Left ventricle myocardium inferior (tissue), 1 donor: ENCODE measurements around the gene SORBS2. TPM values are rescaled to one million over a fixed set of nuclear protein-coding genes. Genes with fewer than 3 reads are reported as not detected.
A peak's percentile ranks its signal among the peaks of the same experiment; 100 is the strongest.

Experiments used
- DNase-seq: peaks from one replicate; pipeline ENCODE4 v3.0.0-alpha.2; 2020
- H3K27ac ChIP-seq: fragments of 200-600 bp; replicated peaks from 2 replicates; pipeline ENCODE4 v1.8.0; 2021
- H3K27me3 ChIP-seq: fragments of 200-600 bp; 2 replicates; pipeline ENCODE4 v1.8.0; 2021; ENCODE audit warnings: low read depth
- H3K36me3 ChIP-seq: fragments of 200-600 bp; 2 replicates; pipeline ENCODE4 v1.8.0; 2021
- H3K4me1 ChIP-seq: fragments of 200-600 bp; 2 replicates; pipeline ENCODE4 v1.8.0; 2021
- H3K4me3 ChIP-seq: fragments of 200-600 bp; 2 replicates; pipeline ENCODE4 v1.8.0; 2021; ENCODE audit warnings: mild to moderate bottlenecking, moderate library complexity
- H3K9me3 ChIP-seq: fragments of 200-600 bp; replicated peaks from 2 replicates; pipeline ENCODE4 v1.8.0; 2021
- intact Hi-C: fragments of 100-400 bp; cut with micrococcal nuclease; formaldehyde crosslinking; loops from one replicate; pipeline ENCODE4 v1.11.0; 2022
- total RNA-seq: library from RNA; stranded (reverse); fragmentation: NEBNext Ultra II Directional; extraction: Animal tissue kit (Norgen Biotek cat#: 25700); gene quantifications from one replicate; pipeline ENCODE4 v1.2.1, GENCODE V29; 2021
- TF ChIP-seq, protein P1 (sequence below): fragments of 200-600 bp; IDR thresholded peaks from 2 replicates; pipeline ENCODE4 v1.8.0; 2021; ENCODE audit warnings: antibody characterized with exemption, mild to moderate bottlenecking, borderline replicate concordance
- donor health status: DM: no; HTN: yes; CAD: no; lungs with severe emphysema.

The SORBS2 gene
- total RNA-seq, 1 donor from 2014 or later: 1,282 TPM

DNA sequence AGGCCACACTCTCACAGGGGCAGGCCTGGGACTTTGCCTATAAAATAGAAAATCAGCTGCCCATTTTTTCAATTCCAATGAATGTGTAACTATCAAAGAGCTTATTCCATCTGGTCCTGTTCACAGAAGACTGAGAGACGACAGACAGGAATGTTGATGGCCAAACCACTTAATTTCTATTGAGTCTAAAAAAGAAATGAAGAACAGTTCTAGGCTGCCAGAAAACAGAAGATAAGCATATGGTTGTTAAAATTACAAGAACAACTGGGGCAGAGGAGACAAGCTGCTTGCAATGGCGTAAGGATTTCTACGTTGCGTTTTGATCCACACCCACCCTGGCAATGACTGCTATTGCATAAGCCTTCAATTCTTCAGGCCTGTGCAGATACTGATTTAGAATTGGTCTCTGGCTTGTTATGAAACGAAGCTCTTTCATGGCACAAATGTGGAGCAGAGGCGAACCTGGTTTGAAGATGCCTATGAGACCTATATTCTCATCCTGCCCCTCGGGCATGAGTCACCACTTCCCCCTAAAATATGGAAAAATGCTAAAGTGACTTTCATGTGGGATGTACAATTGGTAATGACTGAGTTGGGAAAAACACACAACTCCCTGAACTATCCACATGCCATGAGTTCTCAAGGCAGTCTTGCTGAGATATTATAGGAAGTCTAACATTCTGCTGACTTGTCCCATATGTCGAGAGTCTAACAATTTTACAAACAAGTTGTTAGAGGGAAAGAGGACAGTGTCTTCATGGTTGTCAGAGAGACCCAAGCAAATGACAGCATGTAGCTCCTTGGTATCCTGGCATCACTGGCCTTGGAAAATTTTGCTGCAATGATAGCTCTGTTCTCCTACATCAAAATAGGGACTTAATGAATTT is 37.9 kb upstream of the SORBS2 start:
- H3K27ac ChIP-seq: peak overlapping the region; percentile 90
- intact Hi-C loops: no loop called here
- peak; percentile 45 for DNase-seq

DNA sequence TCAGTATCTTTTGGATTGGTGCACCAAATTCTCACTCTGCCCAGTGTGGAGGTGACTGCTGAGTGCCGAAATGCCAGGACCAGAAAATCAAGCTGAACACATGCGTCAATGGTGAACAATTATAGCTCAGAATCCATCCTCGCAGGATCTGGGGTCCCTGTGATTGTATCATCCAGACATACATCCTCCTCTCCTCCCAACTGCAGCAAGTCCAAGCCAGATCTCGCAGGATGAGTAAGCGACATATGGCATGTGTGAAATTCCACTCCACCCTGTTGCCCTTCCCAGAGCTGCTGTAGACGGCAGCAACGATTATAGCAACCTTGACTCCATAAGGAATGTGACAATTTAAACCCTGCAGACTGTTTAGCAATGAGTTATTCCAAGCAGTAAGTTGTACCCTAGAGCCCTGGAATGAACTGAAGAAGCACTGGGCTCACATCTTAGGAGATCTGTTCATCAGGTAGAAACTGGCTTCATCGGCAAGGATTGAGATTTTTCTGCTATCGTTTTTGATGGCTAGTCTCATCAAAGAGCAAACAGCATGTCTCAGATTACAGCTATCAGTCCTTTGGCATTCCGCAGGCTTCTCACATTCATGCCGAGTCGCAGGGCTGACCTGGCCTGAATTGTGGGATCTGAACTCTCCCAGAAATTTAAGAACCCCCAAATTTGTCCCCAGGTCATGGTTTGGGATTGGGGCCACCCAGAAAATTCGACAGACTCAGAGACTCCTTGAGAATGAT is 35.5 kb upstream of the SORBS2 start:
- Histone ChIP-seq H3K36me3 (no peaks in the 10 kb centered on the region), H3K27ac (peak overlapping the region; percentile 90), H3K9me3 (peaks cover 7% of the 10 kb centered on the region), H3K4me1 (peaks cover 37% of the 10 kb centered on the region), H3K27me3 (no peaks in the 10 kb centered on the region), H3K4me3 (peak overlapping the region; percentile 40)
- intact Hi-C loops: no loop called here
- peak; percentile 76 for DNase-seq
- TF ChIP-seq, protein P1, sequence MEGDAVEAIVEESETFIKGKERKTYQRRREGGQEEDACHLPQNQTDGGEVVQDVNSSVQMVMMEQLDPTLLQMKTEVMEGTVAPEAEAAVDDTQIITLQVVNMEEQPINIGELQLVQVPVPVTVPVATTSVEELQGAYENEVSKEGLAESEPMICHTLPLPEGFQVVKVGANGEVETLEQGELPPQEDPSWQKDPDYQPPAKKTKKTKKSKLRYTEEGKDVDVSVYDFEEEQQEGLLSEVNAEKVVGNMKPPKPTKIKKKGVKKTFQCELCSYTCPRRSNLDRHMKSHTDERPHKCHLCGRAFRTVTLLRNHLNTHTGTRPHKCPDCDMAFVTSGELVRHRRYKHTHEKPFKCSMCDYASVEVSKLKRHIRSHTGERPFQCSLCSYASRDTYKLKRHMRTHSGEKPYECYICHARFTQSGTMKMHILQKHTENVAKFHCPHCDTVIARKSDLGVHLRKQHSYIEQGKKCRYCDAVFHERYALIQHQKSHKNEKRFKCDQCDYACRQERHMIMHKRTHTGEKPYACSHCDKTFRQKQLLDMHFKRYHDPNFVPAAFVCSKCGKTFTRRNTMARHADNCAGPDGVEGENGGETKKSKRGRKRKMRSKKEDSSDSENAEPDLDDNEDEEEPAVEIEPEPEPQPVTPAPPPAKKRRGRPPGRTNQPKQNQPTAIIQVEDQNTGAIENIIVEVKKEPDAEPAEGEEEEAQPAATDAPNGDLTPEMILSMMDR: no peak

More for the DNA sequence above, 37.9 kb upstream of the SORBS2 start:
- H3K4me3 ChIP-seq: no peak overlapping the region
- H3K27me3 ChIP-seq: no peaks in the 10 kb centered on the region
- peaks cover 44% of the 10 kb centered on the region for H3K4me1 ChIP-seq
- TF ChIP-seq, protein P1: no peak
- H3K9me3 ChIP-seq: peaks cover 7% of the 10 kb centered on the region
- no peaks in the 10 kb centered on the region for H3K36me3 ChIP-seq

DNA sequence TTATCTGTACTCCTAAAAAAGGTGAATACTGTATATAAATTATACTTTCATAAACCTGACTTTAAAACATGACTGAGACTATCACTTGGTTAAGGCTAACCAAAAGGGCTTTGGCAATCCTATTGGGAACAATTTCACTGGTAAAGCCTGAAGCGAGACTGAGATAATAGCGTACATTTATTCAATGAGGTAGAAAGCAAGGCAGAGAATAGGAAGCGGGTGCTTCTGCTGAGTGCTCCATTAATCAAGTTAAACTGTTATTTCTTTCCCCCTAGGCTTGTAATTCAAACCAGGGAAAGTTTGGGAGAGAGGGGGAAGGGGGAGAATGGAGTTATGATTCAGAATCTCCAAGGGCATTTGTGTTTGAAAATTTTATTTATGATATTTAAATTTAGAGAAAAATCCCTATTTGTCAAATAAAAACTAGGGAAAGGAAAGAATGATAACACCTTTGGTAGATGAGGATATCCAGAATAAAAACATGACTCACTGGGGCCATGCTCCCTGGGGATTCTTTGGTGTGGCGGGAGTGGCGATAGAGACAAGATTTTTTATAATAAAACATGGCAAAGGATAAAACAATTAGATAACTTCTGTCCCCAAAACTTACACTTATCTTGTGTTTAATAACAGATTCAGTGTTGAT is 34.6 kb upstream of the SORBS2 start:
- peaks cover 7% of the 10 kb centered on the region for H3K9me3 ChIP-seq
- no peaks in the 10 kb centered on the region for H3K27me3 ChIP-seq
- intact Hi-C loops: no loop called here
- peaks cover 37% of the 10 kb centered on the region for H3K4me1 ChIP-seq
- peak overlapping the region; percentile 90 for H3K27ac ChIP-seq
- DNase-seq: no peak
- no peaks in the 10 kb centered on the region for H3K36me3 ChIP-seq
- H3K4me3 ChIP-seq: no peak overlapping the region
- TF ChIP-seq, protein P1: no peak

DNA sequence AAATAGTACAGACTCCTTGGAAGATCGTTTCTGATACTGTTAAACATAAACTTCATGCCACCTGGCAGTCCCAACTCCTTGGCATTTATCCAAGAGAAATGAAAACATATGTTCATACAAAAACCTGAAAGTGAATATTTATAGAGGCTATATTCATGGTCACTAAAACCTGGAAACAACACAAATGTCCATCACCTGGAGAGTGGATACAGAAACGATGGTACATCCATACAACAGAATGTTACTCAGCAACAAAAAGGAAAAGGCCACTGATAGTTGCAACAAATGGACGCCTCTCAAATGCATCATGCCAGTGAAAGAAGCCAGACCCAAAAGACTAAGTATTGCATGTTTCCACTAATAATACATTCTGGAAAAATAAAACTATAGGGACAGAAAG is 34.0 kb upstream of the SORBS2 start:
- Histone ChIP-seq H3K4me3 (no peak overlapping the region), H3K27ac (peak overlapping the region; percentile 90), H3K27me3 (no peaks in the 10 kb centered on the region), H3K4me1 (peaks cover 37% of the 10 kb centered on the region), H3K36me3 (no peaks in the 10 kb centered on the region), H3K9me3 (peaks cover 6% of the 10 kb centered on the region)
- intact Hi-C loops: no loop called here
- DNase-seq: no peak
- TF ChIP-seq, protein P1: no peak

DNA sequence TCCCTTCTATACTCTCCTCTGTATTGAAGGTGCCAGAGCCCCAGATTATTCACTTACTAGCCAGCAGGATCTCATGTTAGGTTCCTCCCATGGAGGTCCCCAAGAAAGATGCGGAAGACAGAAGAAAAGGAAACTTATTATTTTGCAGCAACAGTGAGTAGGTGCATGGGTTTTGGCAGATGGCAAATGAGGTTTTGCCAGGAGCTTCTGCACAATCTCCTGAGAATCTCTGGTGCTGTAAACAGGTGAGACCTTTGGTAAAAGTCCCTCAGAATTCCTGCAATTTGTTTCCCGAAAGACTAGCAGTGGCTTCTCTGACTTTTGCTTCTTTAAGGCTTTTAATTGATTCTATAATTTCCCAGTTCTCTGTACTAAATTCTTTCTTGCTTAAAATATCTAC is 29.5 kb upstream of the SORBS2 start:
- no peaks in the 10 kb centered on the region for H3K9me3 ChIP-seq
- TF ChIP-seq, protein P1: no peak
- no peaks in the 10 kb centered on the region for H3K27me3 ChIP-seq
- H3K4me3 ChIP-seq: no peak overlapping the region
- intact Hi-C loops: no loop called here
- no peak for DNase-seq
- peaks cover 40% of the 10 kb centered on the region for H3K4me1 ChIP-seq
- peak overlapping the region; percentile 88 for H3K27ac ChIP-seq
- H3K36me3 ChIP-seq: no peaks in the 10 kb centered on the region
